A673 (cell line): ENCODE measurements around the gene KLRF2.

Experiments
- CTCF ChIP-seq: fragments of 300-800, 200-600 bp; sonication (generic); conservative IDR thresholded peaks from 2 replicates; pipeline ENCODE4 v1.5.1; 2017; ENCODE audit warnings: low read depth, mild to moderate bottlenecking, antibody characterized with exemption, low read length, moderate library complexity, mixed read lengths
- EZH2 ChIP-seq: fragments of 200-600 bp; sonication (generic); IDR thresholded peaks from 2 replicates; pipeline ENCODE4 v1.6.1; 2017; ENCODE audit warnings: borderline replicate concordance, low read depth, mild to moderate bottlenecking, mixed read lengths, antibody characterized with exemption, low read length; ENCODE audit not compliant: poor library complexity, severe bottlenecking

GRCh38 chr12:9919443-9919842, 38.2 kb downstream of the KLRF2 start:
- TF ChIP-seq CTCF = no peak
- TF ChIP-seq EZH2 = no peak
